Measurements from ENCODE around the gene HAGH.

GRCh38 chr16:1817276-1817589 is 9.4 kb downstream of the HAGH start:
- no peak for TF ChIP-seq POLR2A (IDR thresholded peaks at IDR 0.05; ENCODE audit: low read depth, low read length)
- TF ChIP-seq POLR2AphosphoS2 (IDR thresholded peaks at IDR 0.05; ENCODE audit: low read depth, low read length) = no peak
- TF ChIP-seq, protein P1, sequence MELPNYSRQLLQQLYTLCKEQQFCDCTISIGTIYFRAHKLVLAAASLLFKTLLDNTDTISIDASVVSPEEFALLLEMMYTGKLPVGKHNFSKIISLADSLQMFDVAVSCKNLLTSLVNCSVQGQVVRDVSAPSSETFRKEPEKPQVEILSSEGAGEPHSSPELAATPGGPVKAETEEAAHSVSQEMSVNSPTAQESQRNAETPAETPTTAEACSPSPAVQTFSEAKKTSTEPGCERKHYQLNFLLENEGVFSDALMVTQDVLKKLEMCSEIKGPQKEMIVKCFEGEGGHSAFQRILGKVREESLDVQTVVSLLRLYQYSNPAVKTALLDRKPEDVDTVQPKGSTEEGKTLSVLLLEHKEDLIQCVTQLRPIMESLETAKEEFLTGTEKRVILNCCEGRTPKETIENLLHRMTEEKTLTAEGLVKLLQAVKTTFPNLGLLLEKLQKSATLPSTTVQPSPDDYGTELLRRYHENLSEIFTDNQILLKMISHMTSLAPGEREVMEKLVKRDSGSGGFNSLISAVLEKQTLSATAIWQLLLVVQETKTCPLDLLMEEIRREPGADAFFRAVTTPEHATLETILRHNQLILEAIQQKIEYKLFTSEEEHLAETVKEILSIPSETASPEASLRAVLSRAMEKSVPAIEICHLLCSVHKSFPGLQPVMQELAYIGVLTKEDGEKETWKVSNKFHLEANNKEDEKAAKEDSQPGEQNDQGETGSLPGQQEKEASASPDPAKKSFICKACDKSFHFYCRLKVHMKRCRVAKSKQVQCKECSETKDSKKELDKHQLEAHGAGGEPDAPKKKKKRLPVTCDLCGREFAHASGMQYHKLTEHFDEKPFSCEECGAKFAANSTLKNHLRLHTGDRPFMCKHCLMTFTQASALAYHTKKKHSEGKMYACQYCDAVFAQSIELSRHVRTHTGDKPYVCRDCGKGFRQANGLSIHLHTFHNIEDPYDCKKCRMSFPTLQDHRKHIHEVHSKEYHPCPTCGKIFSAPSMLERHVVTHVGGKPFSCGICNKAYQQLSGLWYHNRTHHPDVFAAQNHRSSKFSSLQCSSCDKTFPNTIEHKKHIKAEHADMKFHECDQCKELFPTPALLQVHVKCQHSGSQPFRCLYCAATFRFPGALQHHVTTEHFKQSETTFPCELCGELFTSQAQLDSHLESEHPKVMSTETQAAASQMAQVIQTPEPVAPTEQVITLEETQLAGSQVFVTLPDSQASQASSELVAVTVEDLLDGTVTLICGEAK (IDR thresholded peaks at IDR 0.05; ENCODE audit: borderline replicate concordance) = no peak
- TF ChIP-seq CTCF (IDR thresholded peaks at IDR 0.05 in 2 of 3, conservative IDR thresholded peaks at IDR 0.05 in 1 of 3; ENCODE audit: control insufficient read depth in 2 of 3, extremely low read depth in 1 of 3, insufficient read depth in 1 of 3, low read depth in 3 of 3, low read length in 3 of 3) = no peak
- TF ChIP-seq JUND (IDR thresholded peaks at IDR 0.05; ENCODE audit: low read depth, low read length) = no peak
- TF ChIP-seq HDAC2 (IDR thresholded peaks at IDR 0.05) = no peak
- no peak for TF ChIP-seq CHD2 (IDR thresholded peaks at IDR 0.05; ENCODE audit: borderline replicate concordance, low read depth, low read length)
- no peak for TF ChIP-seq EZH2 (IDR thresholded peaks at IDR 0.05; ENCODE audit: borderline replicate concordance, control insufficient read depth, low read depth, low read length)
- no peak for TF ChIP-seq SIN3A (IDR thresholded peaks at IDR 0.05; ENCODE audit: low read depth, low read length)
- TF ChIP-seq, protein P2, sequence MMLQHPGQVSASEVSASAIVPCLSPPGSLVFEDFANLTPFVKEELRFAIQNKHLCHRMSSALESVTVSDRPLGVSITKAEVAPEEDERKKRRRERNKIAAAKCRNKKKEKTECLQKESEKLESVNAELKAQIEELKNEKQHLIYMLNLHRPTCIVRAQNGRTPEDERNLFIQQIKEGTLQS (IDR thresholded peaks at IDR 0.05; ENCODE audit: borderline replicate concordance, extremely low read depth, low read depth, low read length) = no peak
